Heart right ventricle (tissue), 16 donors: ENCODE results near the gene BCL2. TPM values are rescaled to one million over a fixed set of nuclear protein-coding genes. Genes with fewer than 3 reads are reported as not detected.

Source experiments
- ATAC-seq, 8 donors: fragments of 200-7000 bp; cut with Tn5 transposase; one replicate each; pipeline ENCODE4 v1.9.1; 2020; ENCODE audit warnings: mild to moderate bottlenecking in 8 of 8, moderate library complexity in 8 of 8, moderate number of reproducible peaks in 1 of 8
- DNase-seq, 2 donors: peaks; one replicate each; pipeline ENCODE4 v3.0.0-alpha.2; 2020
- H3K27ac ChIP-seq, 10 donors: fragments of 200-600 bp; sonication (generic) in 2 of 10; one replicate each; pipeline versions ENCODE4 v1.5.0 to v1.8.0; 2020 to 2022; ENCODE audit warnings: mild to moderate bottlenecking in 3 of 10
- H3K27me3 ChIP-seq, 7 donors: fragments of 200-600 bp; one replicate each; pipeline ENCODE4 v1.8.0; 2021 to 2022; ENCODE audit warnings: mild to moderate bottlenecking in 2 of 7
- H3K36me3 ChIP-seq, 9 donors: fragments of 200-600 bp; sonication (generic) in 1 of 9; one replicate each; pipeline versions ENCODE4 v1.5.0 to v1.8.0; 2020 to 2022; ENCODE audit warnings: mild to moderate bottlenecking in 2 of 9
- H3K4me1 ChIP-seq, 9 donors: fragments of 200-600 bp; sonication (generic) in 1 of 9; one replicate each; pipeline versions ENCODE4 v1.5.0 to v1.8.0; 2020 to 2022; ENCODE audit warnings: mild to moderate bottlenecking in 4 of 9
- H3K4me3 ChIP-seq, 10 donors: fragments of 200-600 bp; sonication (generic) in 2 of 10; one replicate each; pipeline versions ENCODE4 v1.5.0 to v1.8.0; 2020 to 2022; ENCODE audit warnings: mild to moderate bottlenecking in 7 of 10, moderate library complexity in 2 of 10
- H3K9me3 ChIP-seq, 11 donors: fragments of 200-600 bp in 10 of 11; sonication (generic) in 2 of 11; one replicate each; pipeline versions ENCODE4 v1.5.0 to v1.8.0; 2013 to 2022; ENCODE audit warnings: mild to moderate bottlenecking in 2 of 11, control low read depth in 1 of 11, moderate library complexity in 1 of 11
- WGBS, 2 donors: extraction: QIAGEN DNeasy Blood & Tissue Kit; methylation state at CpG; one replicate each; pipeline ENCODE4 v1.1.7; 2013; ENCODE audit warnings: inconsistent platforms in 1 of 2; 5-methylcytosine and 5-hydroxymethylcytosine counted together
- intact Hi-C, 10 donors: fragments of 100-400 bp; cut with DNase I; formaldehyde crosslinking; loops; one replicate each; pipeline versions ENCODE4 v1.11.1 to v1.14.2; 2022
- polyA plus RNA-seq, 2 donors: library from polyadenylated mRNA; stranded (reverse); fragments of 200-250 nt; gene quantifications; one replicate each; pipeline ENCODE4 v1.2.3, GENCODE V29; 2013
- total RNA-seq, 10 donors: library from RNA; stranded (reverse); fragmentation: NEBNext Ultra II Directional in 3 of 10; extraction: Animal tissue kit (Norgen Biotek cat#: 25700) in 3 of 10; gene quantifications; one replicate each; pipeline versions ENCODE4 v1.2.1 to v1.2.4, GENCODE V29; 2021 to 2023
- TF ChIP-seq, protein P1 (sequence below), 9 donors: fragments of 200-600 bp; sonication (generic) in 2 of 9; IDR thresholded peaks; one replicate each; pipeline versions ENCODE4 v1.5.0 to v1.8.0; 2021 to 2022; ENCODE audit warnings: antibody characterized with exemption in 9 of 9, mild to moderate bottlenecking in 5 of 9, moderate library complexity in 1 of 9
- donor health status: Arrhythmogenic right ventricular cardiomyopathy.
- donor health status: ischemic (EF 13 %, LVEDD 7.1; RV severe dilation, severe dysfunction).
- donor health status: healthy with polysubstance abuse.
- donor health status: DM: no; HTN: yes; CAD: no.
- donor health status: DM: no; HTN: no; CAD: no.
- donor health status: ischemic (EF 25% LVEDD 6.9; RV normal size, moderate dysfunction).
- donor health status: ischemic (EF 25% LVEDD 5.7; RV mildly dilated, moderate dysfunction).
- donor health status: healthy.
- donor health status: DM: yes; HTN: yes; CAD: no.
- donor health status: Ischemic cardiomyopathy.
- donor health status: ischemic (EF 35%, LVEDD 5.7; RV mildly dilated, moderate dysfunction).
- donor health status: nonischemic (EF 11% LVEDD 7.7; RV severe dilation, severe dysfunction).
- donor health status: DM: yes; HTN: yes; CAD: no.
- donor health status: PGD.
- donor health status: ischemic (EF 29% LVEDD 5.4; RV normal size, mild dysfunction).
- donor health status: nonischemic (EF 23%, LVEDD 6.1; RV moderate dilation, normal function).

Gene BCL2
- total and polyA plus RNA-seq, 12 donors: 1.5 to 23.1 (median 9.6) TPM

DNA sequence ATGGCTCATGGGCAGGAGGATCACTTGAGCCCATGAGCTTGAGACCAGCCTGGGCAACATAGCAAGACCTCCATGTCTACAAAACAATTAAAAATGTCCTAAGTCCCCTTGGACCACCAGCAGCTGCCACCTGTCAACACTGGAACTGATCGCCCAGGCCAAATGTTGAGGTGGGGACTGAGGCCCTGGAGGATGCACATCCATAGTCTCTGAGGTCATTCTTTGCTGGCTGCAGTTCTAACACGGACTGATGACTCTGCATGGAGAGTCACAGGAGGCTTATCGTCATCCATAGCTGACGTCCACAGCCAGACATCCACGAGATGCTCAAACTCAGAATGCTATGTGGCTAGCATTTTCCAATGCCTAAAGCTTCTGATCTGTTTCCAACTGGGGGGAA, 151.3 kb downstream of the BCL2 start:
- Histone ChIP-seq H3K4me3 (no peak overlapping the region), H3K27ac (no peak overlapping the region), H3K4me1 (peaks cover 0 to 4% (median 0%) of the 10 kb centered on the region in 9 donors), H3K9me3 (no peaks in the 10 kb centered on the region), H3K27me3 (no peaks in the 10 kb centered on the region), H3K36me3 (no peaks in the 10 kb centered on the region)
- 73 to 84% methylated on average over 5 of the region's 5 CpGs for WGBS, 2 donors
- ATAC-seq (peak in 1 of 8 donors; percentile 63), DNase-seq (no peak)
- intact Hi-C loops: no loop called here
- TF ChIP-seq, protein P1, sequence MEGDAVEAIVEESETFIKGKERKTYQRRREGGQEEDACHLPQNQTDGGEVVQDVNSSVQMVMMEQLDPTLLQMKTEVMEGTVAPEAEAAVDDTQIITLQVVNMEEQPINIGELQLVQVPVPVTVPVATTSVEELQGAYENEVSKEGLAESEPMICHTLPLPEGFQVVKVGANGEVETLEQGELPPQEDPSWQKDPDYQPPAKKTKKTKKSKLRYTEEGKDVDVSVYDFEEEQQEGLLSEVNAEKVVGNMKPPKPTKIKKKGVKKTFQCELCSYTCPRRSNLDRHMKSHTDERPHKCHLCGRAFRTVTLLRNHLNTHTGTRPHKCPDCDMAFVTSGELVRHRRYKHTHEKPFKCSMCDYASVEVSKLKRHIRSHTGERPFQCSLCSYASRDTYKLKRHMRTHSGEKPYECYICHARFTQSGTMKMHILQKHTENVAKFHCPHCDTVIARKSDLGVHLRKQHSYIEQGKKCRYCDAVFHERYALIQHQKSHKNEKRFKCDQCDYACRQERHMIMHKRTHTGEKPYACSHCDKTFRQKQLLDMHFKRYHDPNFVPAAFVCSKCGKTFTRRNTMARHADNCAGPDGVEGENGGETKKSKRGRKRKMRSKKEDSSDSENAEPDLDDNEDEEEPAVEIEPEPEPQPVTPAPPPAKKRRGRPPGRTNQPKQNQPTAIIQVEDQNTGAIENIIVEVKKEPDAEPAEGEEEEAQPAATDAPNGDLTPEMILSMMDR (IDR thresholded peaks at IDR 0.05): no peak

DNA sequence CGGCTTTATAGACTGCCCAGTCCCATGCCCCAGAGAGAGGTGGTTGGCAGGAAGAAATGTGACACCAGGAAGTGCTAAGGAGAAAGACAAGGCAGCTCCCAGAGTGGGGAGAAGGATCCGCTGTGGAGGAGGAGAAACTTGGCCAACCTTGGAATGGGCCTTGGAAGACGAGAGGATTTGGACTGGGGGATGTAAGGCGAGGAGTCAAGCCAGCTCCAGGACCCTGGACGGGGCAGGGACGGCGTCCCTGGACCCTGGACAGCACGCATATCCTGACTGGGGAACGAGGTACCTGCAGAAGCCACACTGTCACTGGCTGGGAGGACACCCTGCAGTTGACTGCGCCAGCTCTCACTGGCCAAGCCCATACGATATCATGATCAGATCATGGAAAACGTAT, 153.4 kb downstream of the BCL2 start:
- intact Hi-C loops: no loop called here
- Histone ChIP-seq H3K27me3 (no peaks in the 10 kb centered on the region), H3K9me3 (no peaks in the 10 kb centered on the region), H3K4me1 (peaks cover 5 to 25% (median 15%) of the 10 kb centered on the region in 9 donors), H3K4me3 (no peak overlapping the region), H3K36me3 (no peaks in the 10 kb centered on the region), H3K27ac (no peak overlapping the region)
- TF ChIP-seq, protein P1 (IDR thresholded peaks at IDR 0.05): no peak
- ATAC-seq: no peak
- DNase-seq: no peak
- WGBS, 2 donors: 96 to 98% methylated on average over 12 of the region's 12 CpGs

DNA sequence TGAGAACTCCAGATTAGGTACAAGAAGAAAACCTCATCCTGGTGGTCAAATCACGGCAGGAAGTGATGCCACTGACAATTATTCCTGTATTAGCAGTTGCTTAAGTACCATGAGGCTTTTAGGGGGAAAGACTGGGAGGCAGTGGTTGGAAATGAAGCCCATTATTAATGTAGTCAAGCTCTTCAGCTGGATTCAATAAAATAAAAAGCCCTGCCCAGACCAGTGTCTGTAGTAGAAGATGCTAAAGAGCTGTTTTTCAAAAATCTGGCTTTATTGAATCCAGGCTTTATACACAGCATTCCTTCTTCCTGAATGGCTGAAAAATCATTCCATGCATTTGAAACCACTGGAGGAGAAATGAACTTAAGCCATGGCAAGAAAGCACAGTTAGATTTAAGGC, 155.2 kb downstream of the BCL2 start:
- TF ChIP-seq, protein P1 (IDR thresholded peaks at IDR 0.05): no peak
- Histone ChIP-seq H3K4me3 (no peak overlapping the region), H3K27ac (no peak overlapping the region), H3K27me3 (no peaks in the 10 kb centered on the region), H3K9me3 (no peaks in the 10 kb centered on the region), H3K4me1 (peaks cover 11 to 43% (median 28%) of the 10 kb centered on the region in 9 donors), H3K36me3 (no peaks in the 10 kb centered on the region)
- DNase-seq: no peak
- intact Hi-C loops: no loop called here
- 91 to 97% methylated on average over 1 of the region's 1 CpG for WGBS, 2 donors
- no peak for ATAC-seq

DNA sequence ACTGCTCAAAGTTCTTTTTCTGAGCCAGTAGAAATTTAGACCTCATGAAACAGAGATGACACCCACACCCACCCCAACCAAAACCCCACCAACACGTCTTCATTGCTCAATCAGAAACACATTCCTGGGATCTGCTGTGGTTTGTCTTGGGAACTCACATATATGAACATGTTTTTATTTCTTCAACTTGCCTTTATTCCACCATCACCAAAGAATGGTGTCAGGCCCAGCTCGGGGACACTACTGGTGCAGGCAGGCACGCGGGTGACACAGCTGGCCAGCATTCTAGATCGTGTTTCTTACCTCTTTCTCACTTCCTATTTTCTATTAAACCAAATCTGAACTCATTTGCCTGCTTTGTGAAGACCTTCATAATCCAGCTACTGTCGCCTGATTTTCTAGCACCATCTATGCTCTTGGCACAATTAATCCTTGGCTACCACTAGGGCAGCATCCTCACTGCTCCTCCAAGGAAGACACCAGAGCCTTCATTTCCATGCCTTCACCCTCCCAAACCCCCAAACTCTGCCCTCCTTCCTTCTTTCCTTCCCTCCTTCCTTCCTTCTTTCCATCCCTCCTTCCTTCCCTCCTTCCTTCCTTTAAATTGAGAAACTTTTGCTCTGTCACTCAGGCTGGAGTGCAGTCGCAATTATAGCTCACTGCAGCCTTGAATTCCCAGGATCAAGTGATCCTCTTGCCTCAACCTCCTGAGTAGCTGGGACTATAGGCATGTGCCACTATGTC, 157.1 kb downstream of the BCL2 start:
- H3K27me3 ChIP-seq: no peaks in the 10 kb centered on the region
- no peaks in the 10 kb centered on the region for H3K9me3 ChIP-seq
- WGBS, 2 donors: 85% methylated on average over 7 of the region's 7 CpGs
- TF ChIP-seq, protein P1 (IDR thresholded peaks at IDR 0.05): no peak
- ATAC-seq (peak in 5 of 8 donors; percentile 4 to 21 (median 12)), DNase-seq (no peak)
- H3K4me3 ChIP-seq: no peak overlapping the region
- H3K36me3 ChIP-seq: no peaks in the 10 kb centered on the region
- H3K27ac ChIP-seq: peak overlapping the region in 7 of 10 donors; percentile 43 to 86 (median 72)
- H3K4me1 ChIP-seq: peaks cover 11 to 56% (median 28%) of the 10 kb centered on the region in 9 donors
- intact Hi-C loops: no loop called here
